ENCODE data around the gene EBI3.
A peak's percentile ranks its signal among the peaks of the same experiment; 100 is the strongest.

Gene EBI3

GRCh38 chr19:4246767-4247593, 17.7 kb downstream of the EBI3 start, which contains the start of gene YJU2:
Gene YJU2 (plus strand): TSS chr19:4247080. CDS start chr19:4247147, 67 bp downstream.
- TF ChIP-seq TAF1 (IDR thresholded peaks at IDR 0.05; ENCODE audit: borderline replicate concordance, low read depth, low read length) (peak; percentile 84; the same call in 1 of the 2 replicates), POLR2AphosphoS5 (IDR thresholded peaks at IDR 0.05; ENCODE audit: low read depth, low read length) (peak; percentile 89), POLR2A (IDR thresholded peaks at IDR 0.05; ENCODE audit: low read depth, low read length) (peak; percentile 92)
- peak; percentile 98 for DNase-seq (ENCODE audit: insufficient read length)
- FAIRE-seq: peak; percentile 88

- DNase-seq (ENCODE audit: insufficient read length): no peak
- no peak for FAIRE-seq
- TF ChIP-seq TAF1 (IDR thresholded peaks at IDR 0.05; ENCODE audit: borderline replicate concordance, low read depth, low read length) (no peak), POLR2A (IDR thresholded peaks at IDR 0.05; ENCODE audit: low read depth, low read length) (no peak), POLR2AphosphoS5 (IDR thresholded peaks at IDR 0.05; ENCODE audit: low read depth, low read length) (no peak)
Observed at GRCh38 chr19:4256563-4256962, 27.2 kb downstream of the EBI3 start.

DNA sequence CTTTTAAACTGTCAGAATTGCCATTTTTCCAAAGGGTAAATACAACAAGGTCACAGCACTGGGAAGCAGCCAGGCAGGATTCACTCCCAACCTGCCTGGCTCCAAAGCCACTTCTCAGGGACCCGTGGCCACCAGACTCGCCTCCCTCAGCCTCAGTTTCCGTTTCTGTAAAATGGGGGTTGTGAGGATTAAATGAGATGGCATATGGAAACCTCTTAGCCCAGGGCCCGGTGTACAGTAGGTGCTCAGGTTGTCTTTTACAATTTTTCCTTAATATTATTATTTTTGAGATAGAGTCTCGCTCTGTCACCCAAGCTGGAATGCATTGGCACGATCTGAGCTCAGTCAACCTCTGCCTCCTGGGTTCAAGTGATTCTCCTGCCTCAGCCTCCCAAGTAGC, 27.7 kb downstream of the EBI3 start:
- no peak for TF ChIP-seq POLR2AphosphoS5 (IDR thresholded peaks at IDR 0.05; ENCODE audit: low read depth, low read length)
- no peak for TF ChIP-seq POLR2A (IDR thresholded peaks at IDR 0.05; ENCODE audit: low read depth, low read length)
- no peak for TF ChIP-seq TAF1 (IDR thresholded peaks at IDR 0.05; ENCODE audit: borderline replicate concordance, low read depth, low read length)
- FAIRE-seq: no peak
- no peak for DNase-seq (ENCODE audit: insufficient read length)

DNA sequence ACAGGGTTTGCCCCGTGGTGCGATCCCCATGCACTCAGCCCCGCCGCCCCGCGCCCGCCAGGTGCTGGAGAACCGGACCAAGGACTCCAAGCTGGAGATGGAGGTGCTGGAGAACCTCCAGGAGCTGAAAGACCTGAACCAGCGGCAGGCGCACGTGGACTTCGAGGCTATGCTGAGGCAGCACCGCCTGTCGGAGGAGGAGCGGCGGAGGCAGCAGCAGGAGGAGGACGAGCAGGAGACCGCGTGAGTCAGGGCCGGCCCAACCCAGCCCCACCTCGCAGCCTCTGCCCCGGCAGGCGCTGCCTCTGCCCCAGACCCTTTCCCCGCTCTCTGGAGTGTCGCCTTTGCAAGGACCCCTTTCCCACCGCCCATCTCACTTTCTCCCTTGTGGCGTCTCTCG, 28.9 kb downstream of the EBI3 start:
- FAIRE-seq: no peak
- TF ChIP-seq POLR2AphosphoS5 (IDR thresholded peaks at IDR 0.05; ENCODE audit: low read depth, low read length) (no peak), POLR2A (IDR thresholded peaks at IDR 0.05; ENCODE audit: low read depth, low read length) (no peak), TAF1 (IDR thresholded peaks at IDR 0.05; ENCODE audit: borderline replicate concordance, low read depth, low read length) (no peak)
- DNase-seq (ENCODE audit: insufficient read length): no peak

DNA sequence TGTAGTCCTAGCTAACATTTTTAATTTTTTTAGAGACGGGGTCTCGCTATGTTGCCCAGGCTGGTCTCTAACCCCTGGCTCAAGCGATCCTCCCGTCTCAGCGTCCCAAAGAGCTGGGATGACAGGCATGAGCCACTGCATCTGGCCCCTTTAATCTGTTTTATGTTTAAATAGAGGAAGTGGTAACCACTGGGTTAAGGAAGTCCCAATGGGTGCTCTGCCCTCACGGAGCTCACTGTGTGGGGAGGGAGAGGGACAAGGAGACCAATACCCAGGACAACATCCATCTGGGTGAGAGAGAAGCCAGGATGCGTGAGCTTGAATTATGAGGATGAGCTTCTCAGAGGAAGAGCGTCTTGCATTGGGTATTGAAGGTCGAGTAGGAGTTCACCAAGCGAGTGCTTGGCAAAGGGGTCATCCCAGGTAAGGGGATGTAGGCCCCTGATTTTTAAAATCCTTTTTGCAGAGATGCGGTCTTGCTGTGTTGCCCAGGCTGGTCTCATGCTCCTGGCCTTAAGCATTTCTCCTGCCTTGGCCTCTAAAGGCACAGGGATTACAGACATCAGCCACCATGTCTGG, 31.4 kb downstream of the EBI3 start:
- DNase-seq (ENCODE audit: insufficient read length) (no peak), FAIRE-seq (no peak)
- no peak for TF ChIP-seq TAF1 (IDR thresholded peaks at IDR 0.05; ENCODE audit: borderline replicate concordance, low read depth, low read length)
- no peak for TF ChIP-seq POLR2AphosphoS5 (IDR thresholded peaks at IDR 0.05; ENCODE audit: low read depth, low read length)
- TF ChIP-seq POLR2A (IDR thresholded peaks at IDR 0.05; ENCODE audit: low read depth, low read length): no peak

- TF ChIP-seq TAF1 (IDR thresholded peaks at IDR 0.05; ENCODE audit: borderline replicate concordance, low read depth, low read length) (no peak), POLR2A (IDR thresholded peaks at IDR 0.05; ENCODE audit: low read depth, low read length) (no peak), POLR2AphosphoS5 (IDR thresholded peaks at IDR 0.05; ENCODE audit: low read depth, low read length) (no peak)
- DNase-seq (ENCODE audit: insufficient read length) (no peak), FAIRE-seq (no peak)
Observed at GRCh38 chr19:4264812-4265211, 35.5 kb downstream of the EBI3 start.

DNA sequence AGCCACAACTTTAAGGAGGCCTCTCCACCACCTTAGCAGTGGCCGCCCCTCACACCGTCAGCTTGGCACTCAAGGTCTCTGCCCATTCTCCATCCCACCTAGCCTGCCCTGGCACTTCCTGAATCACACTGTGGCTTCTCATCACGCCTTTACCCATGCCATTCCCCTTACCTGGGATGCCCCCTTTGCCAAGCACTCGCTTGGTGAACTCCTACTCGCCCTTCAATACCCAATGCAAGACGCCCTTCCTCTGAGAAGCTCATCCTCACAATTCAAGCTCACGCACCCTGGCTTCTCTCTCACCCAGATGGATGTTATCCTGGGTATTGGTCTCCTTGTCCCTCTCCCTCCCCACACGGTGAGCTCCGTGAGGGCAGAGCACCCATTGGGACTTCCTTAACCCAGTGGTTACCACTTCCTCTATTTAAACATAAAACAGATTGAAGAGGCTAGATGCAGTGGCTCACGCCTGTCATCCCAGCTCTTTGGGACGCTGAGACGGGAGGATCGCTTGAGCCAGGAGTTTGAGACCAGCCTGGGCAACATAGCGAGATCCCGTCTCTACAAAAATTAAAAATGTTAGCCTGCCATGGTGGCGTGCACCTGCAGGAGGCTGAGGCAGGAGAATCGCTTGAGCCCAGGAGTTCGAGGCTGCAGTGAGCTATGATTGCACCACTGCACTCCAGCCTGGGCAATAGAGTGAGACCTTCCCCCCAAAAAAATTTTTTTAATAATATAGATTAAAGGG, 37.1 kb downstream of the EBI3 start:
- no peak for DNase-seq (ENCODE audit: insufficient read length)
- no peak for FAIRE-seq
- no peak for TF ChIP-seq POLR2A (IDR thresholded peaks at IDR 0.05; ENCODE audit: low read depth, low read length)
- TF ChIP-seq TAF1 (IDR thresholded peaks at IDR 0.05; ENCODE audit: borderline replicate concordance, low read depth, low read length): no peak
- TF ChIP-seq POLR2AphosphoS5 (IDR thresholded peaks at IDR 0.05; ENCODE audit: low read depth, low read length): no peak

DNA sequence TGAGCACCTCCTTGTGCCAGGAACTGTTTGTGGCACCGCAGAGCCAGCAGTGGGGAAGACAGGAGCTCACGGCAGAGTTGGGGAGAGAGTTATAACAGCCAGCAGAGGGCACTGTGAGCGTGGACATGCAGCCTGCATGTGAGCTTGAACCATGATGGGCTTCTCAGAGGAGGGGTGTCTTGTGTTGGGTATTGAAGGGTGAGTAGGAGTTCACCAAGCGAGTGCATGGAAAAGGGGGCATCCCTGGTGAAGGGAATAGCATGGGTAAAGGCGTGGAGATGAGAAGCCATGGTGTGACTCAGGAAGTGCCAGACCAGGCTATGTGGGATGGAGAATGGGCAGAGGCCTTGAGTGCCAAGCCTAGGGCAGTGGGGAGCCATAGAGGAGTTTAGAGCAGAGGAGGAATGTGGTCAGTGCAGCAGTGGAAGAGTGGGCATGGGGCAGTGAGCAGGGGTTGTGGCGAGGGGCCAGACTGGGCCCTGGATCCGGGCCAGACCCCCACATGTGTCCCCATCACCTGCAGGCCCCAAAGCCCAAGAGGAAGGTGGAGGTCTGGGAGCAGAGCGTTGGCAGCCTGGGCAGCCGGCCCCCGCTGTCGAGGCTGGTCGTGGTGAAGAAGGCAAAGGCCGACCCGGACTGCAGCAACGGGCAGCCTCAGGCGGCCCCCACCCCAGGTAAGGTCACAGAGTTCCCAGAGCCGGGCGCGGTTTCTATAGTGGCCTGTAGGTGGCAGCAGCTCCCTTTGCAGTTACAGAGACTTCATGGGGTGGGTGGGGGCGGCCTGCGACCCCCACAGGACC, 38.0 kb downstream of the EBI3 start:
- peak; percentile 83 for FAIRE-seq
- TF ChIP-seq POLR2AphosphoS5 (IDR thresholded peaks at IDR 0.05; ENCODE audit: low read depth, low read length) (no peak), TAF1 (IDR thresholded peaks at IDR 0.05; ENCODE audit: borderline replicate concordance, low read depth, low read length) (no peak), POLR2A (IDR thresholded peaks at IDR 0.05; ENCODE audit: low read depth, low read length) (no peak)
- DNase-seq (ENCODE audit: insufficient read length): peak; percentile 65

DNA sequence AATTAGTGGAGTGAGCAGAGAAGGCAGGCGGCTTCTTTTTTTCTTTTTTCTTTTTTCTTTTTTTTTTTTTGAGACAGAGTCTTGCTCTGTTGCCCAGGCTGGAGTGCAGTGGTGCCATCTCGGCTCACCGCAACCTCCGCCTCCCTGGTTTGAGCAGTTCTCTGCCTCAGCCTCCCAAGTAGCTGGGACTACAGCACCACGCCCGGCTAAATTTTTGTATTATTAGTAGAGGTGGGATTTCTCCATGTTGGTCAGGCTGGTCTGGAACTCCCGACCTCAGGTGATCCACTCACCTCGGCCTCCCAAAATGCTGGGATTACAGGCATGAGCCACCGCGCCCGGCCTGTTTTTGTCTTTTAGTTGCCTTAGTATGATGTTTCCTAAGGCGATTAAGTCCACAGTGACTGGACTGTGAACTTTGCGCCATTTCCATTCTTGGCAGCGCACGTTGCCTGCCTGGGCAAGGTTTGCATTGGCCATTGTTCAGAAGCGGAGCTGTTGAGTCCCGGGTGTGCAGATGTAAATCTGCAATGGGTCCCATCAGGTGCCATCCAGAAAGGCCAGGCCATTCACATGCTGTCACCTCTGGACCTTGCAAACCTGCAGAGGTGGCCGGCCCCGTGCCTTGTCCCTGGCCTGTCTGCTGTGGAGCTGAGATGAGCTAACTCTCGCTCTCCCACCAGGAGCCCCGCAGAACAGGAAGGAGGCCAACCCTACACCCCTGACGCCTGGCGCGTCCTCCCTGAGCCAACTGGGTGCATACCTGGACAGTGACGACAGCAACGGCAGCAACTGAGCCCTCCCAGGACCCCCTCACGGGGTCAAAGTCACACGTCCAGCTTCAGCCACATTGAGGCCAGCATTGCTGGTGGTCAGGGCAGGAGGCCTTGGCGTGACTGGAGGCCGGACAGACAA, 38.8 kb downstream of the EBI3 start:
- no peak for TF ChIP-seq TAF1 (IDR thresholded peaks at IDR 0.05; ENCODE audit: borderline replicate concordance, low read depth, low read length)
- no peak for TF ChIP-seq POLR2AphosphoS5 (IDR thresholded peaks at IDR 0.05; ENCODE audit: low read depth, low read length)
- TF ChIP-seq POLR2A (IDR thresholded peaks at IDR 0.05; ENCODE audit: low read depth, low read length): no peak
- DNase-seq (ENCODE audit: insufficient read length) (no peak), FAIRE-seq (no peak)

All from GM12892 (cell line).